ENCODE results near the gene ZNF576. TPM values are rescaled to one million over a fixed set of nuclear protein-coding genes. Genes with fewer than 3 reads are reported as not detected.
A peak's percentile ranks its signal among the peaks of the same experiment; 100 is the strongest.

The ZNF576 gene
- total and polyA plus RNA-seq, 2 of the 13 experiments (the other 11 are each of a cell fraction or from before 2014, with no cell fraction given) = 7.2 to 9.6 TPM

DNA sequence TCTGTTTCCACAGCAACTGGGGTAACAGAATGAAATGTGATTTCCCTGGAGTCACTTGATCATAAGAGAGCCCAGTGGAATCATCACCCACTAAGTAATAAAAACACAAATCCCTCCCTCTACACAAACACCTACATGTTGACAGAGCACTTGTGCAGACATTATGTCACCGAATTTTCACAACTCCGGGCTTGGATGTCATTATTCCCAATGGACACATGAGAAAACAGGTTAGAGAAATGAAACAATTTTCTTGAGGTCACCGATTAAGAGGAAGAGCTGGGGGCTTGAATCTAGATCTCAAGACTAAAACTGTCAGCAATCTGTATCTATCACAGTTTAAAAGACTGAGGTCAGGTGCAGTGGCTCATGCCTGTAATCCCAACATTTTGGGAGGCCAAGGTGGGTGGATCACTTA is 24.2 kb upstream of the ZNF576 start:
- WGBS (ENCODE audit: low lambda C conversion rate) = 70% methylated on average over 3 of the region's 3 CpGs
- POLR2A ChIA-PET = no interaction called here

DNA sequence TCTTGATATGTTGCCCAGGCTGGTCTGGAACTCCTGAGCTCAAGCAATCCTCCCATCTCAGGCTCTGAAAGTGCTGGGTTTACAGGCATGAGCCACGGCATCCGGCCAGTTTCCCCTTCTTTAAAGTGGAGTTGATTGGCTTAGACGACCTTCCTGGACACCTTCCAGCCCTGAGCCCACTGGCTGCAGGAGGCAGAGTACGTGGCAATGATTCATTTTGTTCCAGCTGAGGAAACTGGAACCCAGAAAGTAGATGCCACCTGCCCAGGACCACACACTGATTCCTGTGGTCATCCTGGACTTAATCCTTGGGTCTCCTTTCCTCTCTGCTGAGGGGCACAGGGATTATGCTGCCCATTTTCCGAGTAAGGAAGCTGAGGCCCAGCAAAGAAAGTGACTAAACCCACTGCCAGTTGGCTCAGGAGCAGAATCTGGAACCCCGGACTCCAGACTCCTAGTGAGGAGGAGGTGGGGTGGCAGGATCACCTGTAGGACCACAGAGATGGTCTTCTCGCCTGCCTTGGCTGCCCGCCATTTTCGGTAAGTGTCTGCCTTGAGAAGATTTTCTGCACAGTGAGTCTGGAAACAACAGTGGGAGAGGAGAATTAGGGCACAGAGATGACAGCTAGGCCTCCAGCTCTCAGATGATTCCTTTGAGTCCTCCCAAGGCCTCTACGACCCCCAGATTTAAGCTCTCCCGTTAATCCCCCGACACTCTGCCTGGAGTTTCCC is 21.8 kb upstream of the ZNF576 start:
- 30% methylated on average over 9 of the region's 12 CpGs for WGBS (ENCODE audit: low lambda C conversion rate)
- CTCF ChIA-PET (ENCODE audit: low intra/inter-chr PET ratio, low total read pairs) = no interaction called here
- in situ Hi-C loops (cut with HindIII; ENCODE audit: extremely low pct_ligation_motif_present, low pct_unique_long_range_greater_than_20kb) = no loop called here

More for the DNA sequence above, 24.2 kb upstream of the ZNF576 start:
- Histone ChIP-seq H3K27ac (ENCODE audit: extremely low read length, insufficient read depth, low read length) (no peak overlapping the region), H3K36me3 (replicated peaks in 1 of 2; ENCODE audit: control insufficient read depth in 1 of 2, insufficient read depth in 2 of 2, low read length in 2 of 2) (peaks cover 0 to 1% of the 10 kb centered on the region in 2 experiments; a peak in 1 of 5 replicates), H3K79me2 (ENCODE audit: insufficient read depth, low read length) (peaks cover 8% of the 10 kb centered on the region), H3K4me2 (ENCODE audit: low read depth, low read length) (no peak overlapping the region), H3K4me1 (ENCODE audit: insufficient read depth, low read length) (peaks cover 19% of the 10 kb centered on the region; the same call in 1 of the 2 replicates), H3K4me3 (replicated peaks in 1 of 3; ENCODE audit: insufficient read depth in 1 of 3, low read depth in 2 of 3, low read length in 3 of 3) (no peak overlapping the region), H2AFZ (ENCODE audit: low read length) (no peak overlapping the region), H3K27me3 (ENCODE audit: control insufficient read depth in 1 of 2, insufficient read depth in 2 of 2, low read length in 2 of 2) (no peaks in the 10 kb centered on the region; a peak in 1 of 5 replicates), H3K9me3 (ENCODE audit: low read length) (no peaks in the 10 kb centered on the region), H3K9ac (ENCODE audit: insufficient read depth, low read depth, low read length) (no peak overlapping the region), H4K20me1 (ENCODE audit: insufficient read depth, low read length) (no peaks in the 10 kb centered on the region)
- intact Hi-C loops (cut with micrococcal nuclease; ENCODE audit: unreplicated experiment) (no loop called here), in situ Hi-C loops (cut with HindIII; ENCODE audit: extremely low pct_ligation_motif_present, low pct_unique_long_range_greater_than_20kb) (no loop called here)
- FAIRE-seq = no peak
- DNase-seq (ENCODE audit: low spot score) = no peak
- no peak for TF ChIP-seq ZNF746 (CRISPR knock-in tag; IDR thresholded peaks at IDR 0.05)
- no peak for TF ChIP-seq SALL1 (CRISPR knock-in tag; IDR thresholded peaks at IDR 0.05)
- no peak for ATAC-seq
- CTCF ChIA-PET (ENCODE audit: low intra/inter-chr PET ratio, low total read pairs) = no interaction called here
- BruUV-seq (replicated peaks) = no TSS peak

More for the DNA sequence above, 21.8 kb upstream of the ZNF576 start:
- peaks cover 8% of the 10 kb centered on the region for H3K79me2 ChIP-seq (ENCODE audit: insufficient read depth, low read length)
- peak overlapping the region; percentile 87 to 92 (median 89) for H3K4me3 ChIP-seq (replicated peaks in 1 of 3; ENCODE audit: insufficient read depth in 1 of 3, low read depth in 2 of 3, low read length in 3 of 3)
- peak overlapping the region; percentile 31 for H2AFZ ChIP-seq (ENCODE audit: low read length)
- ATAC-seq (no peak), DNase-seq (ENCODE audit: low spot score) (no peak), FAIRE-seq (no peak)
- no peaks in the 10 kb centered on the region for H4K20me1 ChIP-seq (ENCODE audit: insufficient read depth, low read length)
- peaks cover 0 to 1% of the 10 kb centered on the region in 2 experiments; a peak in 1 of 5 replicates for H3K36me3 ChIP-seq (replicated peaks in 1 of 2; ENCODE audit: control insufficient read depth in 1 of 2, insufficient read depth in 2 of 2, low read length in 2 of 2)
- intact Hi-C loops (cut with micrococcal nuclease; ENCODE audit: unreplicated experiment) = loop anchor here (1.0 kb wide), 1 partner anchor 22 kb away; the partner anchor contains the start of genes IRGQ and ZNF576
- peak overlapping the region; percentile 72 for H3K27ac ChIP-seq (ENCODE audit: extremely low read length, insufficient read depth, low read length)
- H3K4me1 ChIP-seq (ENCODE audit: insufficient read depth, low read length) = peaks cover 19% of the 10 kb centered on the region; the same call in 1 of the 2 replicates
- no peaks in the 10 kb centered on the region for H3K9me3 ChIP-seq (ENCODE audit: low read length)
- peak overlapping the region; percentile 88 for H3K9ac ChIP-seq (ENCODE audit: insufficient read depth, low read depth, low read length)
- POLR2A ChIA-PET = interaction anchor here (1.4 to 1.8 kb wide), 2 partner anchors 19 to 21 kb away, joined by 3 to 6 read pairs; partner anchors contain the start of genes IRGQ and ZNF576
- peak overlapping the region; percentile 93 for H3K4me2 ChIP-seq (ENCODE audit: low read depth, low read length)
- TF ChIP-seq KMT2A (CRISPR knock-in tag; IDR thresholded peaks at IDR 0.05) (no peak), ZNF619 (CRISPR knock-in tag; IDR thresholded peaks at IDR 0.05) (peak; percentile 64; the same call in 1 of the 2 replicates), ZNF629 (CRISPR knock-in tag; conservative IDR thresholded peaks at IDR 0.05) (peak; percentile 70)
- BruUV-seq (replicated peaks) = TSS peak; percentile 66
- H3K27me3 ChIP-seq (ENCODE audit: control insufficient read depth in 1 of 2, insufficient read depth in 2 of 2, low read length in 2 of 2) = no peaks in the 10 kb centered on the region; a peak in 1 of 5 replicates
